ENCODE data around the gene TMEM229B.

Gene TMEM229B

GRCh38 chr14:67514203-67514607 is 25.7 kb upstream of the TMEM229B start:
- Histone ChIP-seq H3K27ac (ENCODE audit: low read length) (no peak overlapping the region), H3K4me3 (ENCODE audit: low read length) (peak overlapping the region; percentile 63), H3K27me3 (ENCODE audit: insufficient read depth, low read length) (peaks cover 76% of the 10 kb centered on the region), H3K9ac (ENCODE audit: low read depth, low read length) (no peak overlapping the region), H3K9me3 (ENCODE audit: insufficient read depth, low read depth, low read length) (no peaks in the 10 kb centered on the region), H3K36me3 (ENCODE audit: insufficient read depth, low read depth, low read length) (no peaks in the 10 kb centered on the region), H3K4me1 (ENCODE audit: insufficient read depth, low read length) (no peaks in the 10 kb centered on the region)

- no peak overlapping the region for H3K4me3 ChIP-seq (ENCODE audit: low read length)
- H3K27me3 ChIP-seq (ENCODE audit: insufficient read depth, low read length): peaks cover 71% of the 10 kb centered on the region
- no peaks in the 10 kb centered on the region for H3K36me3 ChIP-seq (ENCODE audit: insufficient read depth, low read depth, low read length)
- no peaks in the 10 kb centered on the region for H3K4me1 ChIP-seq (ENCODE audit: insufficient read depth, low read length)
- no peak overlapping the region for H3K27ac ChIP-seq (ENCODE audit: low read length)
- H3K9me3 ChIP-seq (ENCODE audit: insufficient read depth, low read depth, low read length): no peaks in the 10 kb centered on the region
- no peak overlapping the region for H3K9ac ChIP-seq (ENCODE audit: low read depth, low read length)
These were observed 25.1 kb upstream of the TMEM229B start for GRCh38 chr14:67513631-67514108.

GRCh38 chr14:67512463-67513310 is 24.2 kb upstream of the TMEM229B start:
- Histone ChIP-seq H3K27me3 (ENCODE audit: insufficient read depth, low read length) (peaks cover 61% of the 10 kb centered on the region), H3K4me1 (ENCODE audit: insufficient read depth, low read length) (no peaks in the 10 kb centered on the region), H3K9ac (ENCODE audit: low read depth, low read length) (no peak overlapping the region), H3K9me3 (ENCODE audit: insufficient read depth, low read depth, low read length) (no peaks in the 10 kb centered on the region), H3K4me3 (ENCODE audit: low read length) (no peak overlapping the region), H3K27ac (ENCODE audit: low read length) (no peak overlapping the region), H3K36me3 (ENCODE audit: insufficient read depth, low read depth, low read length) (no peaks in the 10 kb centered on the region)

DNA sequence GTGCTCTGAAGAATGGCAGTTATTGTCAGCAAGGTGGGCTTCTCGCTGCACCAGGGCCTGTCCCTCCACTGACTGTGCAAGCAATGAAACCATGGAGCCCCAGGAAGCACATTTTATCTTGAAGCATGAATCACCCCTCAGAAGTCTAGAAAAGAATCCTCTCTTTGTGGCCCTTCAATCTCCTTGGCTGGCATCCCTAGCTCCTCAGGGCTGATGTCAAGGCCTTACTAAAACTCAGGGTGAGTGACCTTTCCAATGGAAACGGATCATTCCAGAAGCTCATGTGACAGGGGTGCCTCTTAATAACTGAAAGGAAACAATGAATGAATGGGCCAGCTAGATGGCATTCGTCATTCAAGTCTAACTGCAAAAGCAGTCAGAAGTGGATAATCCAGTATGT is 22.3 kb upstream of the TMEM229B start:
- Histone ChIP-seq H3K27me3 (ENCODE audit: insufficient read depth, low read length) (peaks cover 43% of the 10 kb centered on the region), H3K9me3 (ENCODE audit: insufficient read depth, low read depth, low read length) (no peaks in the 10 kb centered on the region), H3K27ac (ENCODE audit: low read length) (no peak overlapping the region), H3K4me1 (ENCODE audit: insufficient read depth, low read length) (no peaks in the 10 kb centered on the region), H3K36me3 (ENCODE audit: insufficient read depth, low read depth, low read length) (no peaks in the 10 kb centered on the region), H3K9ac (ENCODE audit: low read depth, low read length) (no peak overlapping the region), H3K4me3 (ENCODE audit: low read length) (no peak overlapping the region)

DNA sequence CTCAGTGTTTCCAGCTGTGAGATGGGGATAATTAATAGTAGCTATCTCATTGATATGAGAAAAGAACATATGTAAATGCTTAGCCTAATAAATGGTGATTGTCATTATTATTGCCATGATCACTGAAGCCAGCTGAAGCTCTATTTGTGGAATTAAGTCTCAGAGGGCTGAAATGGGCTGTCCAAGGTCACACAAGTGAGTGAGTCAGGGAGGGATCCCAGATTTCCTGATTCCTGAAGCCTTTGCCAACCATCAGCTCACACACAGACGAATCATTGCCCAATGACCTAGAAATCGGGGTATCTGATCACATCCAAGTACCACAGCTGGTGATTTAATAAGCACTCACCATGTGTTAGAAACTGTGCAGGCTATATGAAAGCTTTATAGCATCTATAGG is 21.6 kb upstream of the TMEM229B start:
- Histone ChIP-seq H3K27me3 (ENCODE audit: insufficient read depth, low read length) (peaks cover 37% of the 10 kb centered on the region), H3K9me3 (ENCODE audit: insufficient read depth, low read depth, low read length) (no peaks in the 10 kb centered on the region), H3K4me1 (ENCODE audit: insufficient read depth, low read length) (no peaks in the 10 kb centered on the region), H3K4me3 (ENCODE audit: low read length) (no peak overlapping the region), H3K36me3 (ENCODE audit: insufficient read depth, low read depth, low read length) (no peaks in the 10 kb centered on the region), H3K9ac (ENCODE audit: low read depth, low read length) (no peak overlapping the region), H3K27ac (ENCODE audit: low read length) (no peak overlapping the region)

- H3K9me3 ChIP-seq (ENCODE audit: insufficient read depth, low read depth, low read length): no peaks in the 10 kb centered on the region
- no peak overlapping the region for H3K27ac ChIP-seq (ENCODE audit: low read length)
- no peaks in the 10 kb centered on the region for H3K36me3 ChIP-seq (ENCODE audit: insufficient read depth, low read depth, low read length)
- H3K27me3 ChIP-seq (ENCODE audit: insufficient read depth, low read length): peaks cover 26% of the 10 kb centered on the region
- no peaks in the 10 kb centered on the region for H3K4me1 ChIP-seq (ENCODE audit: insufficient read depth, low read length)
- H3K9ac ChIP-seq (ENCODE audit: low read depth, low read length): no peak overlapping the region
- H3K4me3 ChIP-seq (ENCODE audit: low read length): no peak overlapping the region
These were observed 20.4 kb upstream of the TMEM229B start for GRCh38 chr14:67508956-67509355.

- Histone ChIP-seq H3K4me1 (ENCODE audit: insufficient read depth, low read length) (no peaks in the 10 kb centered on the region), H3K36me3 (ENCODE audit: insufficient read depth, low read depth, low read length) (no peaks in the 10 kb centered on the region), H3K9ac (ENCODE audit: low read depth, low read length) (no peak overlapping the region), H3K4me3 (ENCODE audit: low read length) (no peak overlapping the region), H3K27me3 (ENCODE audit: insufficient read depth, low read length) (no peaks in the 10 kb centered on the region), H3K27ac (ENCODE audit: low read length) (no peak overlapping the region), H3K9me3 (ENCODE audit: insufficient read depth, low read depth, low read length) (no peaks in the 10 kb centered on the region)
These were observed 16.7 kb upstream of the TMEM229B start for GRCh38 chr14:67505254-67505653.

GRCh38 chr14:67503331-67503730 is 14.8 kb upstream of the TMEM229B start:
- no peak overlapping the region for H3K9ac ChIP-seq (ENCODE audit: low read depth, low read length)
- no peaks in the 10 kb centered on the region for H3K27me3 ChIP-seq (ENCODE audit: insufficient read depth, low read length)
- H3K27ac ChIP-seq (ENCODE audit: low read length): no peak overlapping the region
- no peaks in the 10 kb centered on the region for H3K36me3 ChIP-seq (ENCODE audit: insufficient read depth, low read depth, low read length)
- H3K4me1 ChIP-seq (ENCODE audit: insufficient read depth, low read length): no peaks in the 10 kb centered on the region
- H3K4me3 ChIP-seq (ENCODE audit: low read length): no peak overlapping the region
- H3K9me3 ChIP-seq (ENCODE audit: insufficient read depth, low read depth, low read length): no peaks in the 10 kb centered on the region

GRCh38 chr14:67502867-67503266 is 14.3 kb upstream of the TMEM229B start:
- H3K9me3 ChIP-seq (ENCODE audit: insufficient read depth, low read depth, low read length): no peaks in the 10 kb centered on the region
- no peaks in the 10 kb centered on the region for H3K27me3 ChIP-seq (ENCODE audit: insufficient read depth, low read length)
- no peaks in the 10 kb centered on the region for H3K36me3 ChIP-seq (ENCODE audit: insufficient read depth, low read depth, low read length)
- no peak overlapping the region for H3K9ac ChIP-seq (ENCODE audit: low read depth, low read length)
- H3K27ac ChIP-seq (ENCODE audit: low read length): no peak overlapping the region
- H3K4me3 ChIP-seq (ENCODE audit: low read length): no peak overlapping the region
- H3K4me1 ChIP-seq (ENCODE audit: insufficient read depth, low read length): no peaks in the 10 kb centered on the region

- Histone ChIP-seq H3K9me3 (ENCODE audit: insufficient read depth, low read depth, low read length) (no peaks in the 10 kb centered on the region), H3K27me3 (ENCODE audit: insufficient read depth, low read length) (no peaks in the 10 kb centered on the region), H3K36me3 (ENCODE audit: insufficient read depth, low read depth, low read length) (no peaks in the 10 kb centered on the region), H3K4me1 (ENCODE audit: insufficient read depth, low read length) (no peaks in the 10 kb centered on the region), H3K4me3 (ENCODE audit: low read length) (no peak overlapping the region), H3K27ac (ENCODE audit: low read length) (no peak overlapping the region), H3K9ac (ENCODE audit: low read depth, low read length) (no peak overlapping the region)
These were observed 13.1 kb upstream of the TMEM229B start for GRCh38 chr14:67501670-67502069.

- Histone ChIP-seq H3K4me3 (ENCODE audit: low read length) (no peak overlapping the region), H3K4me1 (ENCODE audit: insufficient read depth, low read length) (no peaks in the 10 kb centered on the region), H3K27ac (ENCODE audit: low read length) (no peak overlapping the region), H3K36me3 (ENCODE audit: insufficient read depth, low read depth, low read length) (no peaks in the 10 kb centered on the region), H3K27me3 (ENCODE audit: insufficient read depth, low read length) (no peaks in the 10 kb centered on the region), H3K9me3 (ENCODE audit: insufficient read depth, low read depth, low read length) (no peaks in the 10 kb centered on the region), H3K9ac (ENCODE audit: low read depth, low read length) (no peak overlapping the region)
These were observed 12.5 kb upstream of the TMEM229B start for GRCh38 chr14:67500981-67501380.

GRCh38 chr14:67497716-67498115 is 9.2 kb upstream of the TMEM229B start:
- Histone ChIP-seq H3K36me3 (ENCODE audit: insufficient read depth, low read depth, low read length) (no peaks in the 10 kb centered on the region), H3K27ac (ENCODE audit: low read length) (no peak overlapping the region), H3K27me3 (ENCODE audit: insufficient read depth, low read length) (no peaks in the 10 kb centered on the region), H3K9ac (ENCODE audit: low read depth, low read length) (no peak overlapping the region), H3K4me1 (ENCODE audit: insufficient read depth, low read length) (no peaks in the 10 kb centered on the region), H3K9me3 (ENCODE audit: insufficient read depth, low read depth, low read length) (peaks cover 12% of the 10 kb centered on the region; the same call in 1 of the 2 replicates), H3K4me3 (ENCODE audit: low read length) (no peak overlapping the region)
